Esophagus squamous epithelium (tissue), 5 donors: ENCODE results near the gene FBXW5. TPM values are rescaled to one million over a fixed set of nuclear protein-coding genes. Genes with fewer than 3 reads are reported as not detected.
A peak's percentile ranks its signal among the peaks of the same experiment; 100 is the strongest.

Experiments
- DNase-seq: peaks from one replicate; lab custom pipeline; 2025; lab: John Stamatoyannopoulos, UW
- H3K27ac ChIP-seq, 4 donors: fragments of 200-600 bp; sonication (generic); one replicate each; pipeline ENCODE4 v1.5.1; 2016 to 2019; ENCODE audit warnings: mild to moderate bottlenecking in 1 of 4
- H3K27me3 ChIP-seq, 4 donors: fragments of 200-600 bp; sonication (generic); 1 replicate in 3 of 4; 2 replicates in 1 of 4; pipeline versions ENCODE4 v1.5.1 to v1.6.0; 2017 to 2021; ENCODE audit warnings: antibody characterized with exemption in 1 of 4
- H3K36me3 ChIP-seq, 3 donors: fragments of 200-600 bp; sonication (generic); one replicate each; pipeline ENCODE4 v1.5.1; 2016 to 2019
- H3K4me1 ChIP-seq, 3 donors: fragments of 200-600 bp; sonication (generic); one replicate each; pipeline ENCODE4 v1.5.1; 2017 to 2019
- H3K4me3 ChIP-seq, 4 donors: fragments of 200-600 bp; sonication (generic); 1 replicate in 3 of 4; 2 replicates in 1 of 4; pipeline ENCODE4 v1.5.1; 2016 to 2019; ENCODE audit warnings: mild to moderate bottlenecking in 2 of 4, moderate library complexity in 1 of 4
- H3K9me3 ChIP-seq, 3 donors: fragments of 200-600 bp; sonication (generic); one replicate each; pipeline ENCODE4 v1.5.1; 2016 to 2019
- POLR2A ChIP-seq, 4 donors: fragments of 450-650 bp; IDR thresholded peaks; one replicate each; pipeline ENCODE4 v1.6.1; 2017; ENCODE audit warnings: antibody characterized with exemption in 4 of 4, mild to moderate bottlenecking in 4 of 4, moderate library complexity in 3 of 4
- WGBS, 2 donors: methylation state at CpG; one replicate each; pipeline ENCODE4 v1.1.5; 2018; 5-methylcytosine and 5-hydroxymethylcytosine counted together
- intact Hi-C: fragments of 100-400 bp; cut with DNase I; formaldehyde crosslinking; loops from one replicate; pipeline ENCODE4 v1.15.0; 2022
- total RNA-seq, 4 donors: library from RNA; depleted of rRNA; stranded (reverse); fragments of >200 nt; gene quantifications; one replicate each; pipeline ENCODE4 v1.1.0, GENCODE V29; 2016
- TF ChIP-seq, protein P1 (sequence below), 6 experiments: fragments of 450-650 bp in 4 of 6; fragments of 200-600 bp in 2 of 6; sonication (generic) in 2 of 6; IDR thresholded peaks; one replicate each; pipeline ENCODE4 v1.5.1; 2016 to 2019; ENCODE audit warnings: antibody characterized with exemption in 6 of 6, mild to moderate bottlenecking in 4 of 6, moderate library complexity in 4 of 6
- donor health status: DM: yes; HTN: yes; CAD: no.

Gene FBXW5
- total RNA-seq, 4 donors from 2014 or later: 146 to 210 (median 163) TPM

DNA sequence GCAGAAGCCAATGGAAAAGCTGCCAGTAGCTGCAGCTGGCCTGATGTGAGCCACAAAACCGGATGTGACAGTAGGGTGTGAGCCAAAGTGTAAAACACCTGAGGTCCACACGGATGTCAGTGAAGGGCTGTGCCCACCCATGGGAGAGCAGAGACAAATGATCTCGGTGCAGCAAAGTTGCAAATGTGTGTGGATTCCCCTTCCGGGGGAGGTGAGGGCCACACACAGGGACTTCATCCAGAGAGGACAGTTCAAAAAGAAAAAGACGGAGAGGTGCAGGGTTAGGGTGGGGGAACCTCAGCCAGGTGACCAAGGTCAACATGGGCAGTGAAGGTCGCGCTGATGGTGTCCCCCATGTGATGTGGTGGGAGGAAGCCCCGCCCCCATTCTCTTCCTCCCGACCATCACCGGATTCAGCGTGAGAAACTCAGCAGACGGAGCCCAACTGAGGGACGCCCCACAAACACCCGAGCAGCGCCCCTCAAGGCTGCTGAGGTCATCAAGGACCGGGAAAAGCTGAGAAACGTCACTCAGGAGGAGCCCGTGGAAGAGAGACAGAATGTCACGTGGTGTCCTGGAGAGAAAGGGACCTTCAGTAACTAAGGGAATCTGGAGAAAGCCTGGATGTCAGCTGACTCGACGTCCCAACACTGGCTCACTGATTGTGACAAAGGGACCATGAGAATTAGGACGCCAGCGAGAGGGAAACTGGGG, 21.4 kb upstream of the FBXW5 start:
- 22 to 27% methylated on average over 18 to 20 of the region's 23 CpGs for WGBS, 2 donors
- Histone ChIP-seq H3K9me3 (no peaks in the 10 kb centered on the region), H3K4me3 (peak overlapping the region in 1 of 4 donors; percentile 28), H3K4me1 (peaks cover 21 to 44% (median 21%) of the 10 kb centered on the region in 3 donors), H3K27me3 (peaks cover 0 to 24% (median 0%) of the 10 kb centered on the region in 4 donors), H3K27ac (no peak overlapping the region), H3K36me3 (no peaks in the 10 kb centered on the region)
- no peak for DNase-seq
- TF ChIP-seq POLR2A (IDR thresholded peaks at IDR 0.05): no peak
- TF ChIP-seq, protein P1, sequence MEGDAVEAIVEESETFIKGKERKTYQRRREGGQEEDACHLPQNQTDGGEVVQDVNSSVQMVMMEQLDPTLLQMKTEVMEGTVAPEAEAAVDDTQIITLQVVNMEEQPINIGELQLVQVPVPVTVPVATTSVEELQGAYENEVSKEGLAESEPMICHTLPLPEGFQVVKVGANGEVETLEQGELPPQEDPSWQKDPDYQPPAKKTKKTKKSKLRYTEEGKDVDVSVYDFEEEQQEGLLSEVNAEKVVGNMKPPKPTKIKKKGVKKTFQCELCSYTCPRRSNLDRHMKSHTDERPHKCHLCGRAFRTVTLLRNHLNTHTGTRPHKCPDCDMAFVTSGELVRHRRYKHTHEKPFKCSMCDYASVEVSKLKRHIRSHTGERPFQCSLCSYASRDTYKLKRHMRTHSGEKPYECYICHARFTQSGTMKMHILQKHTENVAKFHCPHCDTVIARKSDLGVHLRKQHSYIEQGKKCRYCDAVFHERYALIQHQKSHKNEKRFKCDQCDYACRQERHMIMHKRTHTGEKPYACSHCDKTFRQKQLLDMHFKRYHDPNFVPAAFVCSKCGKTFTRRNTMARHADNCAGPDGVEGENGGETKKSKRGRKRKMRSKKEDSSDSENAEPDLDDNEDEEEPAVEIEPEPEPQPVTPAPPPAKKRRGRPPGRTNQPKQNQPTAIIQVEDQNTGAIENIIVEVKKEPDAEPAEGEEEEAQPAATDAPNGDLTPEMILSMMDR (IDR thresholded peaks at IDR 0.05): no peak
- intact Hi-C loops: no loop called here

DNA sequence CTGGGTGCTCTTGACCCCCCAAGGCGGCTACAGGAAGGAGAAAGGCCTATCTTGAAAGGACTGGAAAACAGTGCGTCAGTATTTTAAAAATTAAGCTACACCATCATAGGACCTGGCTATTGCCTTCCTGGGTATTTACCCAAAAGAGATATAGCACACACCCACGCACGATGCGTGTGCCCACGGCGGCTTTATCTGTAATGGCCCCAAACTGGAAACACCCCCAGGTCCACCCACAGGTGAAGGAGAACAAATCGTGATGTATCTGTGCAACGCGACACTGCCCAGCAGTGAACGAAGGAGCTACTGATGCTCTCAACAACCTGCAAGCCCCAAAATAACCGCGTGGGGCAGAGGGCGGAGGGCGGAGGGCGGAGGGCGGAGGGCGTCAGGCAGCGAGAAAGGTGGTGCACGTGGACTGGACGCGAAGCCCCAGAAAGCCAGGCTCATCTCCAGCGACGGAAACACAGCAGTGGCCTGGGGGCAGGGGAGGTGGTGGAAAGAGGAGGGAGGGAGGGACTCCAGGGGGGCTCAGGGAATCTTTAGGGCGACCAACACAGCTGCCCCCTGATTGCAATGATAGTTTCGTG, 20.4 kb upstream of the FBXW5 start:
- Histone ChIP-seq H3K4me3 (no peak overlapping the region), H3K27ac (no peak overlapping the region), H3K27me3 (peaks cover 0 to 18% (median 0%) of the 10 kb centered on the region in 4 donors), H3K4me1 (peaks cover 23 to 47% (median 23%) of the 10 kb centered on the region in 3 donors), H3K9me3 (no peaks in the 10 kb centered on the region), H3K36me3 (no peaks in the 10 kb centered on the region)
- DNase-seq: no peak
- WGBS, 2 donors: 82 to 84% methylated on average over 24 of the region's 26 CpGs
- no peak for TF ChIP-seq POLR2A (IDR thresholded peaks at IDR 0.05)
- TF ChIP-seq, protein P1 (IDR thresholded peaks at IDR 0.05): no peak
- intact Hi-C loops: no loop called here

DNA sequence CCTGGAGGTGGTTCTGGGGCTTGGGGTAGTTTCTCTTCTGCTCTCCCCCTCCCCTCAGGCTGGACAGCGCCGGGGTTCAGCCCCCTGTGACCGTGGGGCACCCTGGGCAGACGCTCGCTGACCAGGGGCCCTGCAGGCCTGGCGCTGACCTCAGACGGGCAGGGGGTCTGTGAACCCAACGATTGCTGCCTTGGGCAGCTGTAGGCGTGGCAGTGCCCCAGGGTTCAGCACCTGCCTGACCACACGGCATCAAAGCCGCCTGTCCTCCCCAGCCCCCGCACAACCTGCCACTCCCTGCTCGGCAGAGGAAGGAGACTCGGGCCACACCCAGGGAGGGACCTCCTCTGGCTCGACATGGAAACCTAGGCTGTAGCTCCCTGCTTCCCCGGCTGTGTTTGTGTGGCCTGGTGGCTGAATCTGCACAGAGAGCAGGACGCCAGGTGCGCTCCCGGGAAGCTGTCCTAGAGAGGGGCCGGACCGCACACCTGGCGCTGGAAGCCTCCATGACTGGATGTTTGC, 19.7 kb upstream of the FBXW5 start:
- Histone ChIP-seq H3K4me3 (no peak overlapping the region), H3K27ac (no peak overlapping the region), H3K36me3 (no peaks in the 10 kb centered on the region), H3K4me1 (peaks cover 23 to 47% (median 23%) of the 10 kb centered on the region in 3 donors), H3K27me3 (peaks cover 0 to 13% (median 0%) of the 10 kb centered on the region in 4 donors), H3K9me3 (no peaks in the 10 kb centered on the region)
- no peak for DNase-seq
- WGBS, 2 donors: 59% methylated on average over 7 of the region's 22 CpGs; no CpG with 5 or more reads in 1 of the 2 donors
- no peak for TF ChIP-seq POLR2A (IDR thresholded peaks at IDR 0.05)
- TF ChIP-seq, protein P1 (IDR thresholded peaks at IDR 0.05): no peak
- intact Hi-C loops: no loop called here

GRCh38 chr9:136963751-136964150, 19.2 kb upstream of the FBXW5 start:
- intact Hi-C loops: no loop called here
- TF ChIP-seq, protein P1 (IDR thresholded peaks at IDR 0.05): no peak
- TF ChIP-seq POLR2A (IDR thresholded peaks at IDR 0.05): no peak
- Histone ChIP-seq H3K36me3 (no peaks in the 10 kb centered on the region), H3K27ac (no peak overlapping the region), H3K4me1 (peaks cover 23 to 47% (median 23%) of the 10 kb centered on the region in 3 donors), H3K27me3 (peaks cover 0 to 8% (median 0%) of the 10 kb centered on the region in 4 donors), H3K9me3 (no peaks in the 10 kb centered on the region), H3K4me3 (no peak overlapping the region)
- DNase-seq: no peak
- WGBS, 2 donors: 81% methylated on average over 3 of the region's 12 CpGs; no CpG with 5 or more reads in 1 of the 2 donors

DNA sequence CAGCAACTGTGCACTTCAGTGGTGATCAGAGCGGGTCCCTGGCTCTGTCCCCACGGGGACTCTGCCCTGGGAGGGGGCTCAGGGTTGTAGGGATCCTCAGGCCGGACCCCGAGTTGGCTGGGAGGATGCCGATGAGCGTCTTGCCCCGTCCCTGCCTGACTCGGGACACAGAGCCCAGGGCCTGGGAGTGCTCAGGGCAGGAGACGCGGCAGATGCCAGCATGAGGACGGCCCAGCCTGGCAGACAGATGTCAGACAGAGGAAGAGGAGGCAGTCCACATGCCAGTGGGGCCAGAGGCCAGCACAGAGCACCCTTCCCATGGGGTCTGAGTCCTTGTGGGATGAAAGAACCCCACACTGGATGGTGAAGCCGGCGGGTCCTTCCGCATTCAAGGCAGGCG, 18.8 kb upstream of the FBXW5 start:
- Histone ChIP-seq H3K27me3 (peaks cover 0 to 5% (median 0%) of the 10 kb centered on the region in 4 donors), H3K9me3 (no peaks in the 10 kb centered on the region), H3K4me3 (no peak overlapping the region), H3K36me3 (no peaks in the 10 kb centered on the region), H3K4me1 (peaks cover 23 to 47% (median 23%) of the 10 kb centered on the region in 3 donors), H3K27ac (no peak overlapping the region)
- DNase-seq: no peak
- intact Hi-C loops: no loop called here
- WGBS, 2 donors: no CpG with 5 or more reads among the region's 15 CpGs
- TF ChIP-seq POLR2A (IDR thresholded peaks at IDR 0.05): no peak
- TF ChIP-seq, protein P1 (IDR thresholded peaks at IDR 0.05): no peak
